Thyroid gland (tissue), 4 donors: ENCODE measurements around the gene SCAF8.

Experiments
- CTCF ChIP-seq, 6 experiments: fragments of 200-600 bp in 3 of 6; fragments of 450-650 bp in 3 of 6; sonication (generic) in 3 of 6; IDR thresholded peaks; one replicate each; pipeline ENCODE4 v1.5.1; 2016 to 2019; ENCODE audit warnings: antibody characterized with exemption in 6 of 6, mild to moderate bottlenecking in 2 of 6, inconsistent platforms in 1 of 6, moderate library complexity in 1 of 6
- POLR2A ChIP-seq, 2 donors: fragments of 450-650 bp; IDR thresholded peaks; one replicate each; pipeline ENCODE4 v1.6.1; 2017; ENCODE audit warnings: antibody characterized with exemption in 2 of 2, mild to moderate bottlenecking in 2 of 2, moderate library complexity in 1 of 2

DNA sequence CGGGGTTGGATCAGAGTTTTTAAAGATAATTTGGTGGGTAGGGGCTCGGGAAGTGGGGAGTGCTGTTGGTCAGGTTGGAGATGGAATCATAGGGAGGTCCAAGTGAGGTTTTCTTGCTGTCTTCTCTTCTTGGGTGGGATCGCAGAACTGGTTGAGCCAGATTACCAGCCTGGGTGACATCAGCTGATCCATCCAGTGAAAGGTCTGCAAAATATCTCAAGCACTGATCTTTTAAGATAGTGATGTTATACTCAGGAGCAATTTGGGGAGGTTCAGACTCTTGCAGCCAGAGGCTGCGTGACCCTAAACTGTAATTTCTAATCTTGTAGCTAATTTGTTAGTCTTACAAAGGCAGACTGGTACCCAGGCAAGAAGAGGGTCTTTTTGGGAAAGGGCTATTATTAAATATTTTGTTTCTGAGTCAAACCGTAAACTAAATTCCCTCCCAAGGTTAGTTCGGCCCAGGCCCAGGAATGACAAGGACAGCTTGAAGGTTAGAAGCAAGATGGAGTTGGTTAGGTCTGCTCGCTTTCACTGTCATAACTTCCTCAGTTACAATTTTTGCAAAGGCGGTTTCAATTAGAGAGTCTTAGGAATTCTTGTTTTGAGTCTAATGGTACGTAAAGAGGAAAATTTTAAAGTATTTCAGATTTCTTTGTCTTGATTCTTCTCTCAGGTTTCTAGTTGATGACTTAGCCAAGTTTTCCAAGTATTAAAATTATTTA is 53.1 kb downstream of the SCAF8 start:
- TF ChIP-seq CTCF (IDR thresholded peaks at IDR 0.05) (no peak), POLR2A (IDR thresholded peaks at IDR 0.05) (no peak)
